HG03575 (cell line): ENCODE measurements around the gene MTHFSD.
"Not testable (repeated sequence)": the region's sequence is repeated elsewhere in the genome, so short reads cannot be mapped to it uniquely, and the experiment has no call there.

Experiments used
- ATAC-seq: cut with Tn5 transposase; IDR thresholded peaks from one replicate; pipeline ENCODE4 v1.9.1; 2021; ENCODE audit not compliant: unreplicated experiment, insufficient number of reproducible peaks, low FRiP score; ENCODE audit errors: extremely low read depth

The MTHFSD gene, protein sequence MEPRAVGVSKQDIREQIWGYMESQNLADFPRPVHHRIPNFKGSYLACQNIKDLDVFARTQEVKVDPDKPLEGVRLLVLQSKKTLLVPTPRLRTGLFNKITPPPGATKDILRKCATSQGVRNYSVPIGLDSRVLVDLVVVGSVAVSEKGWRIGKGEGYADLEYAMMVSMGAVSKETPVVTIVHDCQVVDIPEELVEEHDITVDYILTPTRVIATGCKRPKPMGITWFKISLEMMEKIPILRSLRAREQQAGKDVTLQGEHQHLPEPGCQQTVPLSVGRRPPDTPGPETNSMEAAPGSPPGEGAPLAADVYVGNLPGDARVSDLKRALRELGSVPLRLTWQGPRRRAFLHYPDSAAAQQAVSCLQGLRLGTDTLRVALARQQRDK

DNA sequence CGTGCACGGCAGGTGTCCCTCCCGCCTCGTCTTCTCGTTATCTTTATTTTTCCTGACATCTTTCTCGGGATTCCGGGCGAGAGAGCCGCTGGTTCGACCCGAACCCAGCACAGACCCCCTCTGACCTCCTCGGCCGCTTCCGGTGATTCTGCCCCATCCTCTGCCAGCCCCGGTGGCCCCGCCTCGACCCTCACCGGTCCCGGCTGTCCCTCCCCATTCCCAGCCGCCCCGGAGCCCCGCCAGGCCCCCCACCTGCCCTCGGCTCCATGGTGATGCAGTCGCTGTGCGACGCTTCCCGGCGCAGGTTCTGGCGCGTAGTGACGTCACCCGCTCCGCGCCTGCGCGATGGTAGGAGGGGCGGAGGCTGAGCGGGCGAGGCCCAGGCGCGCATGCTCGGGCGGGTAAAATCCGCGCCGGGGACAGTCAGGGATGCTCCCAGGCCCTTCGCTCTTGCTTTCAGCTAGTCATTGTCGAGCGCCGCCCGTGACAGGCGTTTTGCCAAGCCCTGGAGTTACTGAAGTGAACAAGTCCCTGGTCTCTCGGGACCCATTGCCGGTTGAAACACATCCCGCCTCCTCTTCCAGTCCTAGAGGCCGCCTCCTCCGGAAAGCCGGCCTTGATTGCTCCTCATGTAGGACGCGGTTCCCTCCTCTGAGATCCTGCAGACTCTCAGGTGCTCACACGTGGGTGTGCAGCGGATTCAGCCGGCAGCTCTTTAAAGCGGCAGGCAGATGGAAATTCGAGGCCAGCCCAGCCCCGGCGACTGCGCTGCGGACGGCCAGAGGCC, at the start of gene MTHFSD:
TSS of gene MTHFSD (minus strand) at position 319 of the 787 bp plus-strand sequence. CDS start at position 268, 51 bp downstream.
- ATAC-seq: no peak

DNA sequence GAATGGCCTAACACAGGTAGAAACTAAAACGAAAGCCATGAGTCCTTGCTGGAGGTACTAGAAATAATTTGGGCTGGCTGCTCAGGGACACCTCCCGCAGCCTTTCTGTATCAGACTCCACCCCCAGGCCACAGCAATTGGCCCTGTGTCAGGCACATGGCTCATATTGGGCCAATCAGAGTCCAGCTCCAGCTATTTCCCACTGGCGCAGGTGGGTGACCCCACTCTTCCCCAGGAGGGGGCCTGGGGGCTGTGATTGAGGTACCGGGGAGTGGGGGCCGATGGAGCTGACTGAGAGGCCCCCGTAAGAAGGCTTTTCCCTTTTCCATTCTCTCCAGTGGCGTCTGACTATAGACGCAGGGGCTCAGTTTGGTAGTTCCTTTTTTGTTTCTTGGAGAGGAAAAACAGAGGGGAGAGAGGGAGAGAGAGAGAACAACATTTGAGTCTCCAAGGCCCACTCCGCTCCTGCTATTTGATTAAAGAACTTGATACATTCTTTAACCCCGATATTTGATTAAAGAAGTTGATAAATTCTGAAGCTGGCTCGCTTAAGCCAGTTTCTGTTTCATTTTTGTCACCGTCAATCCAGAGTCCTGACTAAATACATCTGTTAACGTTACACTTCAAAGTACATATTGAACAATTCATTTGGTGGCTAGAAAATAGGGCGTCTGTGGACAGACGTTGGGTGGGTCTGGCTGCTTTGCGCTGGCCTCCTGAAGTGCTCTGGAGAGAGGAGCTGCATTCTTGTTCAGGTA, 49.6 kb upstream of the MTHFSD start:
- ATAC-seq: no peak

DNA sequence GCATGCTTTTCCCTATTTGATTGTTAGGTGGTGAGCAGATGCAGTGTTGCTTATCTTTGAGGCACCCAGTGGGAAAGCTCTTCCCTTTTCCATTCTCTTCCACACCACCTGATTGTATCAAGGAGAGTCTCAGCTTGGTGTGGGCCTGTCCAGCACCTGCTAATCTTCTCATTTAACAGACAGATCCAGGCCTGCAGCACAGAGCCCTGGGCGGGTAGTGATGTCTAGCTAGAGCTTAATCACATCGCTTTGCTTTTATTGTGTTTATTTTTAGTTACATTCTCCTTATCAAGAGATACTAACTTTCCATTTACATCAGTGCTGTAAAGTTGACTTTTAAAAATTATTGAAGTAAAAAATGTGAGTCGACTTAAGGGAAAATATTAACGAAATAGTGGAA, 47.5 kb upstream of the MTHFSD start:
- no peak for ATAC-seq

DNA sequence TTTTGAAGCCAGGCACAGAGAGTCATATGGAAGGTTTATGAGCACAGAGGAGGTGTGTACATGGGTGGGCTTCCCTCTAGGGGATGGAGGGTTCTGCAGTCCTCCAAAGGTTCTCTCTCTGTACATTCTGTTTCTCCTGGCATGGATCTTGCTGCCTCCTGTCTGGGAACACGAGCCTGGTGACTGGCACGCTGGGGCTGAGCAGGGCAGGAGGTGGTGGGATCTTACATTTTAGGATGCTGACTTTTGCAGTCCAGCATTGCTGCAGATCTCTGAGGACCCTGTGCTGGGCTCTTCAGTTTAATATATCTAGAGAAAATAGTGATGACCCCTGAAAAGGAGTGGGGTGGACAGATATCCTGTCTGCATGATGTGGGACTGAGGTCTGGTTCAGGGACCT, 46.3 kb upstream of the MTHFSD start:
- ATAC-seq: no peak

DNA sequence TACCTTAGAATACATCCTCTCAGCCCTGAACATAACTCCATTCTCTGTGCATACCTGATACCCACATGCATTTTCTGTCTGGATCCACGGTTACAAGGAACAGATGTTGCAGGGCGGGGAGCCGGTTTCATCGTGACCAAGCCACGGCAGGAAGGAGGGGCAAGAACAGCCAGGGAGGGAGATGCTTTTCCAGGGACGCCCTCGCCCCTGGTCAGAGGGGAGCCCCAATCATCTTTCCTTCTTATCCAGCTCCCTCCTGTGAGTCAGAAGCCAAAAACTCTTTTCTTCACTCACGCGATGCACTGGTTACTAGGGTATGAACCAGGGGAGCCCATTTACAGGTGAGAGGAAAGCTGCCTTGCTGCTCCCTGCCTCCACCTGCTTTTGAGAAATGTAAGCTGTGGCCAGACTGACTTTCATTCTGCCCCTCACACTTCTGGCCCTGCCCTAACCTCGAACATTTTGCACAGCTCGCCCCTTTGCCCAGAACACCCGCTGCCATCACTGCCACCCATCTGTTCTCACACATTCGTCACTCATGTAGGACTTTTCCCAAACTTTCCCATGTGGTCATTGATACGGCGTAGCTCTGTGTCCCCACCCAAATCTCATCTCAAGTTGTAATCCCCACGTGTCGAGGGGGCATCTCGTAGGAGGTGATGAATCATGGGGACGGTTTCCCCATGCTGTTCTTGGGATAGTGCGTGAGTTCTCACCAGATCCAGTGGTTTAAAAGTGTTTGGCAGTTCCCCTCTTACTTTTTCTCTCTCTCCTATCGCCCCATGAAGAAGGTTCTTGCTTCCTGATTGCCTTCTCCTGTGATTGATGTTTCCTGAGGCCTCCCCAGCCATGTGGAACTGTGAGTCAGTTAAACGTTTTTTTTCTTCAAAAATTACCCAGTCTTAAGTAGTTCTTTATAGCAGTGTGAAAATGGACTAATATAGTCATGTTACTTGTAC, 43.9 kb upstream of the MTHFSD start:
- ATAC-seq: no peak

DNA sequence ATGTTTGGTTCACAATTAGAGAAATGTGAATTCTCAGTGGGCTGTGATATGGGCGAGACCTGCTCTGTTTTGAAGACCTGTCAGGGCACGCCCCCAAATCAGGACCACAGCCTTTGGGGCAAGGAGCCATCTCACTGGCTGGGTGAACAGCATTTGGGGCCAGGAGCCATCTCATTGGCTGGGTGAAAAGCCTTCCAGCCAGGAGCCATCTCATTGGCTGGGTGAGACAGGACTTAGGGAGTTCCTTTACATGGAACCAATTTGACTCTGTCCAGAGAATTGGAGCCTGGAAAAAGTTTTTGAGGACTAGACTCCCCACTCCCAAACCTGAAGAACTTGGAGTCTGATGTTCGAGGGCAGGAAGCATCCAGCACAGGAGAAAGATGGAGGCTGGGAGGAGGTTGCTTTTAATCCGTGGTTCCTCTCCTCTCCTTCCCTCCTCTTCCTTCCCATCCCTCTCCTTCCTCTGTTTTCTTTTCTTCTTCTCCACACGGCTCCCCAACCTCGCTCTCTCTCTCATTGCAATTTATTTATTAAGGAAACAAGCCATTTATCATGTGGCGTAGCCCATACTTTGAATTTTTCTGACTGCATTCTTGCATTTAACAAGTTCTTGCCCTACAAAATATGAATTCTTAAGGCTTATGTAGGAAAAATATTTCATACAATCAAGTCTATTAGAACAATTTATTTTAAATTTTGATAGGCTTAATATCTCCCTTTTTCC, 43.0 kb upstream of the MTHFSD start:
- ATAC-seq: no peak

DNA sequence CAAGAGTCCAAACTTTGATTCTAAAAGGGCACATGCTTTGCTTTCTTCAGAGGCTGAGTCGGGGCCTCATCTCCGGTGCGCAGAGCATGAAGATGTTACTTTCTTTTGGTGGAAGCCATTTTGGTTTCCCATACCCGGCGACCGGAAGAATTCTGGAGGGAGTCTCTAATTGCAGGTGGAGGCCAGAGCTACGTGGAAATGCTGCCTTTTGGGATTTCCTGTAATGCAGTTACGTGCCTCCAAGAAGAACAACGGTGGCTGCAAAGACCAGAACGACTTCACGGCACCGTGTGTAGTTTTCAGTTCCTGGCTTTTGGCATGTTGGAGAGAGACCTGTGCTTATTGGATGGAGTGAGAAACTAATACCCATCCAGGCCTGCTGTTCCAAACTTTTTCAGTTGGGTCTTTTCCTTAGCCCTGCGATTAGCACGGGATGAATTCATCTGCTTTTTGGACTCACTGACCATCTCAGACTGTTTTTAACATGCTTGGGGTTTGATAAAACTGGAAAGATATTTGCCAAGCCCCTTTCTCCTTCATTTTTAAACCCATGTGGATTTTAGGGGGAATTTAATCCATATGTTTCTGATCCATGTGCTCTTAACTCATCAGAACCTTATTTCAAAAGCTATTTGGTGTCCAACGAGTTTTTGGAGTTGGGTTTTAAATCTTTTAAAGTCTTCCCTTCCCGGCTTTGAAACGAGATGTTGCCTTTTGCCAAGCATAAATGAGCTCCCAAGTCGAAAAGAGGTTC, 42.3 kb upstream of the MTHFSD start:
- no peak for ATAC-seq

DNA sequence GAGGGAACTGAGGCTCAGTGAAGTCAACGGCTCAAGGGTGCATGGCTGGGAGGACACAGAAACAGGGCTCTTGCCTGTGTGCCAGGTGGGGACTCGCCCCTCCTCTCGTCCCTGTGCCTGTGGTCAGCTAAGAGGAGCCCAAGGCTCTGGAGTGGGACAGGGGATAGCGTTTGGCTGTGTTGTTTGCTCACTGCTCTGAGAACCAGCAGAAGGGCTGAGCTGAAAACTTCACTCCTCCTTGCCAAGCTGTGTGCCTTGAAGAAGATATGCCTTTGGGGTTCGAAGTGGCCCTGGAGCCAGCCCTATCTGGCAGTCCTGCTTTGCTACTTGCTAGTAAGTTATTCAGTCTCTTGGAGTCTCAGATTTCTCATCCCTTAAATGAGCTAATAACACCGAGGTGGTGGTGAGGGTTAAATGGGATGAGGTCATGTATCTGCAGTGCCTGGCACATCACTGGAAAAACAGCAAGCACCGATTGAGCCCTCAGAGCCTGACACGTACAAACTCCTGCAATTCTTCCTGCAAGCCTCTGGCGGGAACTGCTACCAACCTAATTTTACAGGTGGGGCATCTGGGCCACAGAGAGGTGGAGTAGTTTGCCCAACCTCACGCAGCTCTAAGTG, 41.1 kb upstream of the MTHFSD start:
- no peak for ATAC-seq

DNA sequence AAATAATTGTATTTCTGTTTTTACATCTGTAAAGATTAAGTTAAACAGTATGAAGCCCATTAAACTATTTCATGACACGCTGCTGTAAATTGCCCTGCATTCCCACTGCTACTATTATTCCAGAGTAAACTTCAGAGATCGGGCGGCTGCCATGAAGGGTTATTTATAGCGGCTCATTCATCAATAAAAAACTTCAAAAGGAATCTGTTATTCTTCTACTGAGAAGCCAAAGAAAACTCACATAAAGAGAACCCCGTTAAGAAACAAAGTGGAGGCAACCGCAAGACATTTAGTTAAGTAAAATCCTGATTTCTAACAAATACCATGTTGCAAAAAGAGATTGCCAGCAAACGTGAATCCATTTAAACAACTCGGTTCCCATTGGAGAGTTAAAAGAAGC, 39.7 kb upstream of the MTHFSD start:
- ATAC-seq: no peak

DNA sequence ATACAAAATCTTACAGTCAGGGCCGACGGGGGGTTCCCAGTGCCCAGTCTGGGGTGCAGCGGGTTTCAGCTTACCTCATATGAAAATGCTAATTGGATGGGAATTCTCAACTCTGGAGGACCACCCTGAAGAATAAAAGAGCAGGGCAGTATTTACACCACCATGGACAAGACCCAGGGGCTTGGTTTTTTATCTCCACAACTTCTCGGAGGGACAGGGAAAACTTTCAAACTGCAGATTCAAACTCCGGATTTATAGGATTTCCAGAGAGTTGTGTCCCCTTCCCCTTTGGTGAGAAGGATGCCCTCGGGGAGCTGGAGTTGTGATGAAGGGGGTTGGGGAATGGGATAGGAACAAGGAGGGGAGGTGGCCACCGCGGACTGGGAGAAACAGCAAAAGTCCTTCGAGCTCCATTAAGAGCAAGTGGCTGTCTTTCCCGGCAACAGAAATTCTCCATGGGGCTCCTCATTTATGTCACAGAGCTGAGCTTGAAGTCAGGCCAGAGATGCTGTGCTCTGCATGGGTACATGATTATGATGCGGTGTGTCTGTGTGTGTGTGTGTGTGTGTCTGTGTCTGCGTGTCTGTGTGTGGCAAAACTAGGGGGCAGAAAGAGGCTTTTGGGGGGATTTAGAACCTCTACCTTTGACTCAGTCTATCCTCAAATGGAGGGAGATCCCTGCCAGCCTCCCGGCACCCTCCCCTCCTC, 39.0 kb upstream of the MTHFSD start:
- ATAC-seq: no peak

DNA sequence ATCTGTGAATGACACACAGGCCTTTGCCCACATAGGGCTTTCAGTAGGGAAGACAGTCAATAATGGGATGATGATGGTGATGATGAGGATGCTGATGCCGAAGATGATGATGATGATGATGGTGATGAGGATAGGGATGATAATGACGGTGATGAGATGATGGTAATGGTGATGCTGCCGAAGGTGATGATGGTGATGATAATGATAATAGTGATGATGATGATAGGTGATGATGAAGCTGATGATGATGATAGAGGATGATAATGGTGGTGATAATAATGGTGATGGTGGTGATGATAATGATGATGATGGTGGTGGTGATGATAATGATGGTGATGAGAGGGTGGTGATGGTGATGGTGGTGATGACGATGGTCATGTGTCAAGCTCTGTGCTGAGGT, 36.2 kb upstream of the MTHFSD start:
- no peak for ATAC-seq

DNA sequence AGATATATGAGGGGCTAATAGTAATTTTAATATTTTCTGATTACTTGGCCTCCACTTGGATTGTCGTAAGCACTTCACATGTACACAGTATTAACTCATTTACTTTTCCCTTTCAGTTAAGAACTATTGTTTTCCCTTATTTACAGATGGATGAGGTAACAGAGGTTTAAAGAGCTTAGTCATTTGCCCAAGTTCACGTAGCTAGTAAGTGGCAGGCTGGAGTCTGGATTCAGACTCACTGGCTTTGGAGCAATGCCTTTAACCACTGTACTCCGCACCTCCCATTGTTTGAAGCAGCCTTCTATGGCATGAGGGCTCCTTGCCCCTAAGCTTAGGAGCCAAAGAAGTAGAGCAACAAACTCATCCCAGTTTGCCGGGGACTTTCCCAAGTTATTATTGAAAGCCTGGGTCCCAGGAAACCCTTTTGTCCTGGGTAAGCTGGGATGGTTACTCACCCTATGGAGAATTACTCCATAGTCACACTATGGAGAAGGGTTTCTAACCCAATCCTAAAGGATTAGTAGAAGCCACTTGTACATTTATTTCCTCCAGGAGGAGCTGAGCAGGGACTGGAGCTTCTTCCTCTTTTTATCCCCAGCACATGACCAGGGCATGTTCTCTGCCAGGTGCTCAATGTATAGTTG, 35.6 kb upstream of the MTHFSD start:
- ATAC-seq: no peak

DNA sequence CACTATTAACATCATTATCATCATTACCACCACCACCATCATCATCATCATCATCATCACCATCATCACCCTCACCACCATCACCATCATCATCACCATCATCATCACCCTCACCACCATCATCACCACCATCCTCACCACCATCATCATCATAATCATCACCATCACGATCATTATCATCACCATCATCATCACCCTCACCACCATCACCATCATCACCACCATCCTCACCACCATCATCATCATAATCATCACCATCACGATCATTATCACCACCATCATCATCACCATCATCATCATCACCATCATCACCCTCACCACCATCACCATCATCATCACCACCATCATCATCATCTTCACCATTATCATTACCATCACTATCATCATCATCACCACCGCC, 32.9 kb upstream of the MTHFSD start:
- not testable (repeated sequence) for ATAC-seq

DNA sequence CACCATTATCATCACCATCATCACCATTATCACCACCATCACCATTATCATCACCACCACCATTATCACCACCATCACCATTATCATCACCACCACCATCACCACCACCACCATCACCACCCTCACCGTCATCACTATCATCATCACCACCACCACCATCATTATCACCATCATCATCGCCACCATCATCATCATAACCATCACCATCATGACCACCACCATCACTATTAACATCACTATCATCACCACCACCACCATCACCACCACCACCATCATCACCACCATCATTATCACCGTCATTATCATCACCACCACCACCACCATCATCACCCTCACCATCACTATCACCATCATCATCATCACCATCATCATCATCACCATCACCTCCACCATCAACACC, 32.5 kb upstream of the MTHFSD start:
- ATAC-seq: no peak

DNA sequence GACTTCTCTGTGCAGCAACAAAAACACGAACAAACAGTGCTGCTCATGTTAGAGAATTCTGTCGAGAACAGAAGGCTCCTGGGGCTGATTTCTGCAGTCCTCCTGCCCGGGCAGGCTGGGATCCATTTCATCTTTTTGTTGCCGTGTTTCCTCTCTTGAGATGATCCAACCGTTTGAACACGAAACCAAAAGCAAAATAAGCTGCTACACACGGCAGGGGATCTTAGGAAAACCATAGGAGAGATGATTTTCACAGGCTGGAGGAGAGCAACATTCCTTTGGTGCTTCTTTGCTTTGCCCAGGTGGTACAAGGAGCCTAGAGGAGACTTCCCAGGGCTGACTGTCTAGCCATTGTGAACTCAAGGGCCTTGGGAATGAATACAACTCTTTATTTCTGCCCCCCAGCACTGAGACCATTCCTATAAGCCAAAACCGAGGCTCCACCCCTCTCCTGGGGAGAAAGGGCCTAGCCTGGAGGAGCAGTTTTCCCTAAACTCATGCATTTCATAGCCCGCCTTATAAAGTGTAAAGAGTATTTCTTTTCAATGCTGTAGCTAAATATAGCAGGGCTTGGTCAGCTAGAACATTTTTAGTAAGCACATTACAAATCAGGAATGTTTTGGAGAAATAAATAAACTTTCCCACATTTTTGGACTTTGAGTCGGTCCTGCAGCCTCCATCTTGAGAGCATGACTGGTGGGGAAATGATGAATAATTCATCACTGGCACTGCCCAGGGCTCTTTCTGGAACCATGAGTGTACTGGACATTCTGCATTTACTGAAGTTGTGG, 31.0 kb upstream of the MTHFSD start:
- no peak for ATAC-seq
